GM19452 (cell line): ENCODE data around the gene USP34.

Experiments used
- ATAC-seq: cut with Tn5 transposase; IDR thresholded peaks from one replicate; pipeline ENCODE4 v1.9.1; 2021; ENCODE audit not compliant: unreplicated experiment

The USP34 gene

DNA sequence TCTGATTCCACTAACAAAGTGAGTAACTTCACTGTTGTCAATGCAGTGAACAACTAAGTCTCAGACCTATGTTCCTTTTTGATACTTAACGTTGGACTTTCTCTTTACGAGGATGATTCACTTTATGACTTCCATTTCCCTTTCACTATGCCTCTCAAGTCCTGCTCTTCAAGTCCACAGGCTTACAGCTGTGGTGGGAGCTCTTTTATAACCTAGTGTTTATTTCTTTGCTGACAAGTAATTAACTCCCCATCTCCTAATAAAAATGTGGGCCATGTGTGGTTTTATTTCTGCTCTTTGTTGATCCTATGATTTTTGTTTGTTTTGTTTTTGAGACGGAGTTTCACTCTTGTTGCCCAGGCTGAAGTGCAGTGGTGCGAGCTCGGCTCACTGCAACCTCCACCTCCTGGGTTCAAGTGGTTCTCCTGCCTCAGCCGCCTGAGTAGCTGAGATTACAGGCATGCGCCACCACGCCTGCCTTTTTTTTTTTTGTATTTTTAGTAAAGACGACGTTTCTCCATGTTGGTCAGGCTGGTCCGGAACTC lies 142.1 kb downstream of the USP34 start:
- no peak for ATAC-seq

DNA sequence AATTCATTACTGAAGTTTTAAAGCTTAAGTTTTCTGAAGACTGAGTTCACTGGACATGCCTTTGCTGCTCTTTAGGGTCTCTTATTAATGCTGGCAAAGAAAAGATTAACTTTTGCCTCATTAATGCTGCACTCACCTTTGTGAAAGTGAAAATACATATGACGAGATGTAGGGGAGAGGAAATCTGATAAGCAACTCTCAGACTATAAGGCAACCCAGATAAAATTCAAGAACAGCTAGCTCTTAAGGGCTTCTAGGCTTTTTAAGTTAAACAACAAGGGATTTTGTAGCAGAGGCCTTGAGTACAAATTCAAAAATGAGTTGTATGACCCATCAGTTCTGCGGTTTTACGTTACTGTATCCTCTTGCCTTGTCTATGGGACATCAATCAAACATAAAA lies 143.7 kb downstream of the USP34 start:
- no peak for ATAC-seq

DNA sequence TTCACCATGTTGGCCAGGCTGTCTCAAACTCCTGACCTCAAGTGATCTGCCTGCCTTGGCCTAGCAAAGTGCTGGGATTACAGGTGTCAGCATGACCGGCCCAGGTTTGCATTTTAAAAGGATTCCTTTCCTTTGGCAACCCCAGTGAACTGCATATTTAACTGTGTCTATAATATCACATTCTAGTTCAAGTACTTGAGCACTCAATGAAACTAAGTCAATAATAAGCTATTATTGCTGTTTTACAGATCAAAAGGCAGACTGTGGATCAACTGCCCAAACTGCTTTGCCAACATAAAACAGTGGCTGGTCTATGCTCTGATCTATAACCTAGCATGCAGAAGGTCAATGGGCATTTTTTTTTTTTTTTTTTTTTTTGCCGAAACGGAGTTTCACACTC lies 144.5 kb downstream of the USP34 start:
- no peak for ATAC-seq

DNA sequence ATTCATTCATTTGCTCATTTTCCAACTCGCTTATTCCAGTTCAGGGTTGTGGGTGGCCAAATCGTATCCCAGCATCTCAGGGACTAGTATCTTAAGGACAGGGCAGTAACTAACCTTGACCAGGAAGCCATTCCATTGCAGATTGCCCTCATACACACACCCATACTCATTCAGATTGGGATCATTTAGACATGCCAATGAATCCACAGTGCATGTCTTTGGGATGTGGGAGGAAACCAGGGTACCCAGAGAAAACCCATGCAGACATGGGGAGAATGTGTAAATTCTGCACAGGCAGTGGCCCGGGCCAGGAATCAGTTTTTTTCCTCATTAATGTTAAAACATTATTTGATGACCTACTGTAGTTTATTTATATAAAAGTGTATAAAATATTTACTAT lies 150.7 kb downstream of the USP34 start:
- no peak for ATAC-seq

DNA sequence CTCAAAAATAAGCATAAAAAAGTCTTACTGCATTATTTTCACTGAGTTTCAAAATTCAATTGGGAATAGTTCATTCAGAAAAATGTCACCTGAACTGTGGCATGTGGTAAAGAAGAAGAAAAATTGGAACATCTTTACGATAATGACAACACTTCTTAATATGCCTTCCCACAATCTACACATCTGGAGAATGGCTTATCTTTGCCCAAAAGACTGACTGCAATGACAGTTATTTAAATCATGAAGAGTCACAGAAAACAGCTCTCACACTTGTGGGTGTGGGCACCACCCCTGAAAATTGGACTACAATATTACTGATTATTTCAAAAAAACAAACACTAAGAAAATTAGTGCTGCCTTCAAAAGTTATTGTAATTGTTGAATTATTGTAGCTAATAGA lies 152.3 kb downstream of the USP34 start:
- ATAC-seq = no peak

DNA sequence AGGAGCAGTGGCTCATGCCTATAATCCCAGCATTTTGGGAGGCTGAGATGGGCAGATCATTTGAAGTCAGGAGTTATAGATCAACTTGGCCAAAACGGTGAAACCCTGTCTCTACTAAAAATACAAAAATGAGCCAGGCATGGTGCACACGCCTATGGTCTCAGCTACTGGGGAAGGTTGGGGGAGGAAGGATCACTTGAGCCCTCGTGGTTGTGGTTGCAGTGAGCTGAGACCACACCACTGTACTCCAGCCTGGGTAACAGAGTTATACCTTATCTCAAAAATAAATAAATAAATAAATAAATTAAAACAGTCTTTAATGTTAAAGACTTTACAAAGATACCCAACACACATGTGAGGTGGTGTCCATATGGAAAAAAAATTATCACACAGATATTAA lies 174.9 kb downstream of the USP34 start:
- ATAC-seq = no peak

DNA sequence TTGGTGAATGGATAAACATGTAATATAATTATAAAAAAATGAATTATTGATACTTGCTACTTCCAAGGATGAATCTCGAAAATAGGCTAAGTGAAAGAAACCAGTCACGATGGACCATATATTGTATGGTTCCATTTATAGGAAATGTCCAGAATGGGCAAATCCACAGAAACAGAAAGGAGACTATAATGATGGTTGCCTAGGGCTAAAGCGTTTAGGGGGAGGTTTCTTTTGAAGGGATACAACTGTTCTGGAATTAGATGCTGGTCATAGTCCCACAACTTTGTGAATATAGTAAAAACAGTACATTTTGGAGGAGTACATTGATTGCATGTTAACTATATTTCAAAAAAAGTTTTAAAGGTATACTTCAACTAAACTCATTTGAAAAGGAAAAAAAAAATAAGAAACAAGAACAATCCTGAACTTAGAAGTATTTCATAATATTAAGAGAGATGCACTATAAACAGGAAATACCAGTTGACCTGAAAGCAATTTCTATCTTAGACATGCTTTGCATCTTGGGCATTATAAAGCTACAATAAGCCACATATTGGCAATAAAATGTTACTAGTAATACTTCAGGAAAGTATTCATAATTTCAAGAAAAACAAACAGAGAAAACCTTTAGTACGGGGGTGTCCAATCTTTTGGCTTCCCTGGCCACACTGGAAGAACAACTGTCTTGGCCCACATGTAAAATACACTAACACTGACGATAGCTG lies 178.9 kb downstream of the USP34 start:
- ATAC-seq = no peak

DNA sequence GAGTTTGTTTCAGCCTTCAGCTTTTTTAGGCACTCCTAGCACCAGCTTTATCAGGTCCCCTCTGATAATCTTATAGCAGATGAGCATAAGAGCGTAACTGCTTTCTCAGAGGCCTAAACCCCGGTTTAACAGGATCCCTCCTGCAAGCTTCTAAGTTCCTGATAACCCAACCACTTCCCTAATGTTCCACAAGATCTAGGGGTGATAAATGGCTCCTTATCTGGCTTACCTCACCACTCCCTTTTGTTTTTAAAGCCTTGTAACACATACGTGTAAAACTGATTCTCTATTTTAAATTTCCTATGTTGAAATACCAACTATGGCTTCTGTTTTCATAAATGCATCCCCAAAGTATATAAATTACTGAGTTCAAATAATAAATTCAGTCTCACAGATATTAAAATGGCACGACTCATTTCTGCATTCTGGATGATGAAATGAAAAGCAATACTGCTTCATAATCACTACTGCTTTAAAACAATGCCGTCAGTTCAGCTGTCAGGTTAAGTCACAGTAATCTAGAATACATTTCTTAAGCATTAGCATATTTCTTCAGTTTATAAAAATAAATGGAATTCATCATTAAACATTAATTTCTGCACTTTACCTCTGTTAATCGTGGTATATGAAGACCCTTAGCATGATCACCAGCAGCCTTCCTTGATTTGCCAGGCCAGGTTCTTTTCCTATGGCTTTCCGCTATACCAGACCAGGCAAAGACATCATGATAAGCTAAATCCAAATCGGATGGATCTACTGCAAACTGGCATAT lies 182.6 kb downstream of the USP34 start:
- ATAC-seq = no peak

DNA sequence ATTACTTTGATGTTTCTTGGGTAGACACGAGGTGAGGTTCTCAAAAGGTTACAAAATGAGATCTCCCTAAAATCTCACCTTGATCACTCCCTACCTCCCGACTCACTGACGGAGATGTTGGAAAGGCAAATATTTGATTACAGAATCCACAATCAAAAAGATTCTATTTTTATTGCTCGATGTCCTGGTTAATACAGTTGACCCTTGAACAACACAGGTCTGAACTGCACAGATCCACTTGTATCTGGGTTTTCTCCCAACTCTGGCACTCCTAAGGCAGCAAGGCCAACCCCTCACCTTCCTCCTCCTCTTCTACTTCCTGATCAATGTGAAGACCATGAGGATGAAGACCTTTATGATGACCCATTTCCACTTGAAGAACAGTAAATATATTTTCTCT lies 183.6 kb downstream of the USP34 start:
- no peak for ATAC-seq

DNA sequence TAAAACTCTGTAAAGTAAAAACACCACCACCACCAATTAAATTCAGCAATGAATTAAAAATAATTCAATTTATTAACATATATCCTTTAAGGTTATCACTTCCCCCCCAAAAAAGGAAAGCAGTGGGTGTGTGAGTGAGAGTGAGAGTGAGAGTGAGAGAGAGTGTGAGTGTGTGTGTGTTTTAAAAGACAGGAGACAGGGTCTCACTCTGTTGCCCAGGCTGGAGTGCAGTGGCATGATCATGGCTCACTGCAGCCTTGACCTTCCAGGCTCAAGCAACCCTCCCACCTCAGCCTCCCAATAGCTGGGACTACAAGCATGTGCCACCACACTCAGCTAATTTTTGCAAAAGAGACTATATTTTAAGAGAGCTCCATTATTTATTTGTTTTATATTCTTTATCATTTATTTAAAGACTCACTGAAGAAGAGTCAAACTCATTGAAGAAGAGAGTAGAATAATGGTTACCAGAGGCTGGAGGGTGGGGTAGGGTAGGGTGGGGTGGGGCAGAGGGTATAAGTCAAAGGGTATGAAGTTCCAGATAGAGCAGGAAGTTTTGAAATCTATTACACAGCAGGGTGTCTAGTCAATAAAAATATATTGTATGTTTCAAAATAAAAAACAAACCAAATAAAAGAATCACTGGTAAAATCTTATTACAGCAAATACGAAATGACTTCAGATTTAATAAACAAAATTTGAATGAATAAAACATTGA lies 187.3 kb downstream of the USP34 start:
- ATAC-seq = no peak

DNA sequence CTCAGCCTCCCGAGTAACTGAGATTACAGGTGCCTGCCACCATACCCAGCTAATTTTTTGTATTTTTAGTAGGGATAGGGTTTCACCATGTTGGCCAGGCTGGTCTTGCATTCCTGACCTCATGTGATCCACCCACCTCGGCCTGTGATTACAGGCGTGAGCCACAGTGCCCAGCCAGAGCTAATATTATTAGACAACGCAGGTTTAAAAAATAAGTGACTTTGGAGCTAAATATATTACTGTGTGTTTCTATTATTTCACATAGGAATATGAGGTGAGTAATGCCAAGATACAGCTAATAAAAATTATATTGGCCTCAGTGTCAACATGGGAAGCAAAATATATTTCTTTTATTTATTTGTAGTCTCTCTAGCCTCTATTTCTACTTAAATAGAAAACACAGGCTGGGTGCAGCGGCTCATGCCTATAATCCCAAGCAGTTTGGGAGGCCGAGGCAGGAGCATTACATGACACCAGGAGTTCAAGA lies 188.7 kb downstream of the USP34 start:
- ATAC-seq = no peak

DNA sequence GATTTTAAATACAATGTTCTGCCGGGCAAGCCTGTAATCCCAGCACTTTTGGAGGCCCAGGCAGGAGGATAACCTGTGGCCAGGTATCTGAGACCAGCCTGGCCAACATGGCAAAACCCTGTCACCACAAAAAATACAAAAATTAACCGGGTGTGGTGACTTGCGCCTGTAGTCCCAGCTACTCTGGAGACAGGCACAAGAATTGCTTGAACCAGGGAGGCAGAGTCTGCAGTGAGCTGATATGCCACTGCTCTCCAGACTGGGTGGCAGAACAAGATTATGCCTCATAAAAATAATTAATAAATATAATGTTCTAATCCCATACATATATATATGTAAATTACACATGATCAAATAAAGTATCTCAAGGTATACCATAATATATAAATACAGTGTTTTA lies 189.6 kb downstream of the USP34 start:
- no peak for ATAC-seq

DNA sequence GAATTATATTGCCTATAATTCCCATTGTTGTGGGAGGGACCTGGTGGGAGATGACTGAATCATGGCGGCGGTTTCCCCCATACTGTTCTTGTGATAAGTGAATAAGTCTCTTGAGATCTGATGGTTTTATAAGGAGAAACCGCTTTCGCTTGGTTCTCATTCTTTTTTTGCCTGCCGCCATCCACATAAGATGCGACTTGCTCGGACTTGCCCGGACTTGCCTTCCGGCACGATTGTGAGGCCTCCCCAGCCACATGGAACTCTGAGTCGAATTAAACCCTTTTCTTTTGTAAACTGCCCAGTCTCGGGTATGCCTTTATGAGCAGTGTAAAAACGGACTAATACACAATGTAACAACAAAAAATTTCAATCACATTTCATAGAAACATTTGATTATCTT lies 193.1 kb downstream of the USP34 start:
- no peak for ATAC-seq

DNA sequence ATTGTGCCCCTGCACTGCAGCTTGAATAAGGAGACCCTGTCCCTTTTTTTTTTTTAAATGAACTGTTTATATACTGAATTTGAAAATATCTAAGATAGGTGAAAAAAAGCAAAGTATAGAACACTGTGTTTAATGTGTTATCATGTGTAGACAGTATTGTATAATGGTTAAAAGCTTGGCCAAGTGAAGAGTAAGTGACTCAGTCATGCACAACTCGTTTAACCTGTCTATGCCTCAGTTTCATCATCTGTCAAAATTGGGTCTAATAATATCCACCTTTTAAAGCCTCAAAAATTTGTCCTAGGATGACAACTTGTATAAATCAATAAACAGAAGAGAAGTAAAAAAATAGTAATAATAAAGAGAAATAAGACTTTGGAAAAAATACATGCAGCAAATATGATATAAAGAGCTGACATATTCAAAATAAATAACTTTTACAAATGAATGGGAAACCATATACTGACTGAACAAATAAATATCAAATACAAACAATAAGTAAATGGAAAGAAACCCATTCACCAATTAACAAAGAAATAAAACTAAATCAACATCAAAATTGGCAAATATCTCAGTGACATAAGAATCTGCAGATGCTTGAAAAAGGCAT lies 195.2 kb downstream of the USP34 start:
- ATAC-seq = no peak

DNA sequence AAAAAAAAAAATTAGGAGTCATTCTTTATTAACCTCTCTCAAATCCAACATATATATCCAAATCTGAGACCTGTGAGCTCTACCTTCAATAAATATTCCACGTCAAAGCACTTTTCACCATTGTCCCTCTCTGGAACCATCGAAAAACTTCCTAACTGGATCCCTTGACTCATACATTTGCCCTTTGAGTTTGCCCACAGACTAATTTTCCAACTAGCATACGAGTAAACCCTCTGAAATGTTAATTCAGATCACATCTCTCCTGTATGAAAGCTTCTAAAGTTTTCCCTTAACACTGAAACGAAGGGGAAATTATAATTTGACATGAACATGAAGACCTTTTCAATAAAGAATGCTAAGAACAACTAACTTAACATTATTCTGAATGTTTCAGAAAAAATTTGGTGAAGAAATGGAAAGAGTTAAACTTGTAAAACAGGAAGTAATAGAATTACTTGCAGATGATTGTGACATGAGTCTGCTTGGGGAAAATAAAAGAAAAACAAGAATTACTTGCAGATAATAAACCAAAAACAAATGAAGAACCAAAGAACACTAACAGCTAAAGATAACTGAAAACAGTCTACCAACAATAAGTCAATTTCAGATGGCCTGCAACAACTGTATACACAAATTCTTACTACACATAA lies 198.3 kb downstream of the USP34 start:
- no peak for ATAC-seq

DNA sequence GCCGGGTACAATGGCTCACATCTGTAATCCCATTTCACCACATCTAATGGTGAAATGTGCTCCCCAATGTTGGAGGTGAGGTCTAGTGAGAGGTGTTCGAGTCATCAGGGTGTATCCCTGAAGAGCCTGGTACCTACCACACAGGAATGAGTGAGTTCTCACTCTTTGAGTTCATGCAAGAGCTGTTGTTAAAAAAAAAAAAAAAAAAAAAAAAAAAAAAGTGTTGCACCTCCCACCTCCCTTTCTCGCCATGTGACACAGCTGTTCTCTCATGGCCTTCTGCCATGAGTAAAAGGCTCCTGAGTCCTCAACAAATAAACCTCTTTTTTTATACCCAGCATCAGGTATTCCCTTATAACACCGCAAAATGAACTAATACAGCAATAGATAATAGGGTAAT lies 202.6 kb downstream of the USP34 start:
- no peak for ATAC-seq

DNA sequence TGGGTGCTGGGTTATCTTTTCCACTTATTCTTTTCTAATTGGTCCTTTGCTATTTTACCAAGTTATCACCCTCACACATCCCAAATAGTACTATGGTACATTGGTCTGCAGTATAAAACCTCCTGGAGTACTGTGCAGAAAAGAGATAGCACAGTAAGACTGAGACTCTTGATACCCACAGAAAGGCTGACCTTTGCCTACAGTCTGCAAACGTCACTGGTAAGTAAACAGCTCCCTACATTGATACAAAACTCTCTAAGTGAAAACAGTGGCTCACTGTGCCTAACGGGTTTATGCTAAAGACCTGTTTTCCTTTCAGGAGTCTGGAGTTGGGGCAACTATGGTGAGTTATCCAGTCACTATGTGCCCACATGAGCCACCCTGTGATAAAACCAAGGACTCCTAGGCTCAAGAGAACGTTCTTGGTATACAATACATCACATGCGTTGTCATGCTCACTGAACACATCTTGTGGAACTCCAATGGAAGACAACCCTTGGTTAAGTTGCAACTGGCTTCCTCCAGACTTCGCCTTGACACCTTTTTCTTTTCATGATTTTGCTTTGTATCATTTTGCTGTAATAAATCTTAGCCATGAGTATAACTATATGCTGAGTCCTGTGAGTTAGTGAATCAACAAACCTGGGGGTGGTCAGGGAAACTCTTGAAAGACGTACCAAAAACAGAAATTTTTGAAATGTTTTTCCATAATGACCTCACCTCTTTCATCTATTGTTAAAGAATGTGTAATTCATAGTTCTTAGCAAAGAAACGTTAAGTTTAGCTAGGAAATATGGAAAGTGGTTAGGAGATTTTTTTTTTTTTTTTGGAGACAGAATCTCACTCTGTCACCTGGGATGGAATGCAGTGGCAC lies 204.0 kb downstream of the USP34 start:
- ATAC-seq = no peak

DNA sequence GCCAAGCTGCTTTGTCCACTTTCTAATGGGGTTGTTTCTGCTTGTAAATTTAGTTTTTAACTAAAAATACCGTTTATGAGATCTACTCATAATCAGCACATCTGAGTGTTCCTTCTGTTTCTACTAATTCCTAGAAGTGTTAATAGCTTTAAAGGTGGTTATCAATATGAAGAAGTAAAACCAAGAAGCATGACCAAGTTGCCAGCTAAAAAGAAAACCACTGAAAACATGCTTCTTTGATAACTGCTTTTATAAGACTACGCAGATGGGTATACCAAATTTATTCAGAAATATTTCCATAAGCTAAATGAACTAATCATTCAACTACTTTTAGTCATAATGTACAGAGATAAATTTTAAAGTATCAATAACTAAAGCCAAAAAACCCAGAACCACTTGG lies 207.1 kb downstream of the USP34 start:
- no peak for ATAC-seq

DNA sequence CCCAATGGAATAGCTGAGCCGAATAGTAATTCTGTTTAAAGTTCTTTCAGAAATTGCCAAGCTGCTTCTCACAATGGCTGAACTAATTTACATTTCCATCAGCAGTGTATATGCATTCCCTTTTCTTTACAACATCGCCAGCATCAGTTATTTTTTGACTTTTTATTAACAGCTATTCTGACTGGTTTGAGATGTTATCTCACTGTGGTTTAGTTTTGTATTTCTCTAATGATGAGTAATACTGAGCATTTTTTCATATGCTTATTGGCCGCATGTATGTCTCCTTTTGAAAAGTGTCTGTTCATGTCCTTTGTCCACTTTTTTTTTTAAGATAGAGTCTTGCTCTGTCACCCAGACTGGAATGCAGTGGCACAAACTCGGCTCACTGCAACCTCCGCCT lies 208.2 kb downstream of the USP34 start:
- no peak for ATAC-seq

DNA sequence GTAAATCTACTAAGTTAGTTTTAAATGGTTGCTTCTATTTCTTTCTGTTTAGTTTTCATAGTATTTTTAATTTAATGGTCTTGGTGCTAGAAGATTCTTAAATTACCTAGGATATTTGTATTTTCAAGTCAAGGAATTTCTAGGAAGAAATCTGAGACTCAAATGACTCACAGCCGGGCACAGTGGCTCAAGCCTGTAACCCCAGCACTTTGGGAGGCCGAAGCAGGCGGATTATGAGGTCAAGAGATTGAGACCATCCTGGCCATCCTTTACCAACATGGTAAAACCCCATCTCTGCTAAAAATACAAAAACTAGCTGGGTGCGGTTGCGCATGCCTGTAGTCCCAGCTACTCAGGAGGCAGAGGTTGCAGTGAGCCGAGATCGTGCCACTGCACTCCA lies 213.4 kb downstream of the USP34 start:
- ATAC-seq = no peak
